Measurements from ENCODE around the gene MRPL50.

The MRPL50 gene

GRCh38 chr9:101341958-101342357 is 56.5 kb downstream of the MRPL50 start:
- Histone ChIP-seq H3K9ac (ENCODE audit: low read depth, low read length, poor library complexity) (no peak overlapping the region), H3K27ac (replicated peaks; ENCODE audit: low read length) (no peak overlapping the region), H2AFZ (ENCODE audit: low read length) (no peak overlapping the region), H3K4ac (ENCODE audit: low read length) (no peak overlapping the region), H2AK5ac (ENCODE audit: low read depth, low read length) (no peak overlapping the region), H2BK12ac (ENCODE audit: low read length) (no peak overlapping the region), H3K79me1 (ENCODE audit: low read depth, low read length) (no peaks in the 10 kb centered on the region), H3K14ac (ENCODE audit: low read length) (no peak overlapping the region), H3K4me2 (ENCODE audit: insufficient read depth, low read length, poor library complexity, severe bottlenecking) (no peak overlapping the region), H3K9me3 (replicated peaks in 1 of 2; ENCODE audit: control insufficient read depth in 2 of 2, insufficient read depth in 1 of 2, low read depth in 1 of 2, low read length in 2 of 2) (peaks cover 0 to 2% of the 10 kb centered on the region in 2 donors), H2BK15ac (ENCODE audit: low read length) (no peak overlapping the region), H3K36me3 (replicated peaks in 1 of 2; ENCODE audit: control insufficient read depth in 2 of 2, insufficient read depth in 2 of 2, low read length in 2 of 2) (no peaks in the 10 kb centered on the region), H4K8ac (ENCODE audit: low read depth, low read length) (no peak overlapping the region), H2BK120ac (ENCODE audit: low read depth, low read length) (no peak overlapping the region), H3K18ac (ENCODE audit: low read length) (no peak overlapping the region), H4K91ac (ENCODE audit: low read depth, low read length, poor library complexity) (no peak overlapping the region), H3K4me1 (ENCODE audit: control insufficient read depth in 2 of 2, insufficient read depth in 1 of 2, low read depth in 1 of 2, low read length in 2 of 2) (peaks cover 0 to under 1% of the 10 kb centered on the region in 2 donors), H3K27me3 (ENCODE audit: control insufficient read depth in 3 of 3, insufficient read depth in 3 of 3, low read depth in 1 of 3, low read length in 3 of 3) (no peaks in the 10 kb centered on the region), H3K4me3 (ENCODE audit: low read length in 2 of 2) (no peak overlapping the region), H2BK5ac (ENCODE audit: low read length) (no peak overlapping the region), H3K23ac (ENCODE audit: low read depth, low read length, poor library complexity) (no peak overlapping the region)
- DNase-seq (ENCODE audit: low spot score) = no peak

Data from neuronal stem cell (in vitro differentiated cells).